Prostate gland (tissue), 2 donors: ENCODE measurements around the gene SH3TC2.

Experiments used
- CTCF ChIP-seq, 4 experiments: fragments of 200-600 bp in 2 of 4; fragments of 450-650 bp in 2 of 4; sonication (generic) in 2 of 4; IDR thresholded peaks; 1 replicate in 3 of 4; 2 replicates in 1 of 4; pipeline ENCODE4 v1.5.1; 2016 to 2019; ENCODE audit warnings: antibody characterized with exemption in 4 of 4, mild to moderate bottlenecking in 2 of 4, moderate library complexity in 2 of 4
- POLR2A ChIP-seq: fragments of 450-650 bp; IDR thresholded peaks from one replicate; pipeline ENCODE4 v1.6.1; 2016; ENCODE audit warnings: antibody characterized with exemption, mild to moderate bottlenecking

- TF ChIP-seq CTCF (IDR thresholded peaks at IDR 0.05) (no peak), POLR2A (no peak)
Measured at GRCh38 chr5:148976569-148977381, 86.1 kb downstream of the SH3TC2 start.
